Putamen (tissue), 1 donor: ENCODE measurements around the gene COG3.
"Not testable (repeated sequence)": the region's sequence is repeated elsewhere in the genome, so short reads cannot be mapped to it uniquely, and the experiment has no call there.

Experiments
- DNase-seq: peaks from one replicate; pipeline ENCODE4 v3.0.0-alpha.2; 2016; ENCODE audit warnings: low spot score

Gene COG3

GRCh38 chr13:45464687-45465453 lies at the start of gene COG3:
Gene COG3 (plus strand): TSS chr13:45464939. CDS start chr13:45465037, 98 bp downstream.
- DNase-seq, result peak; percentile 98

- no peak for DNase-seq
These were observed 49.6 kb upstream of the COG3 start for GRCh38 chr13:45415112-45415511.

- DNase-seq, result no peak
These were observed 48.1 kb upstream of the COG3 start for GRCh38 chr13:45416516-45417128.

- DNase-seq, result peak; percentile 88
These were observed 46.8 kb upstream of the COG3 start, which contains the start of gene SLC25A30 for GRCh38 chr13:45417790-45418534. Gene SLC25A30 (minus strand): TSS chr13:45418373. CDS start chr13:45411425, 6,948 bp downstream.

GRCh38 chr13:45419389-45419788 lies 45.4 kb upstream of the COG3 start:
- DNase-seq, result not testable (repeated sequence)

- no peak for DNase-seq
These were observed 44.8 kb upstream of the COG3 start for GRCh38 chr13:45419945-45420344.

- DNase-seq, result no peak
These were observed 41.9 kb upstream of the COG3 start for GRCh38 chr13:45422731-45423292.

GRCh38 chr13:45426056-45426841 lies 38.5 kb upstream of the COG3 start:
- not testable (repeated sequence) for DNase-seq

- DNase-seq, result no peak
These were observed 31.9 kb upstream of the COG3 start for GRCh38 chr13:45432737-45433380.

- no peak for DNase-seq
These were observed 31.4 kb upstream of the COG3 start for GRCh38 chr13:45433381-45433790.

GRCh38 chr13:45434556-45435371 lies 30.0 kb upstream of the COG3 start:
- no peak for DNase-seq

- DNase-seq, result no peak
These were observed 28.4 kb upstream of the COG3 start for GRCh38 chr13:45436332-45436731.

- DNase-seq, result no peak
These were observed 27.8 kb upstream of the COG3 start for GRCh38 chr13:45436953-45437352.

GRCh38 chr13:45437947-45438346 lies 26.8 kb upstream of the COG3 start:
- DNase-seq, result no peak

GRCh38 chr13:45439008-45439407 lies 25.7 kb upstream of the COG3 start:
- no peak for DNase-seq

GRCh38 chr13:45439781-45440462 lies 24.8 kb upstream of the COG3 start:
- no peak for DNase-seq

GRCh38 chr13:45441633-45442032 lies 23.1 kb upstream of the COG3 start:
- no peak for DNase-seq

GRCh38 chr13:45445053-45445452 lies 19.7 kb upstream of the COG3 start:
- no peak for DNase-seq

GRCh38 chr13:45446181-45446580 lies 18.6 kb upstream of the COG3 start:
- no peak for DNase-seq
